ENCODE results near the gene SEMA6A. TPM values are rescaled to one million over a fixed set of nuclear protein-coding genes. Genes with fewer than 3 reads are reported as not detected.

SEMA6A gene
- total RNA-seq, 1 experiment from 2014 or later = 39.0 TPM

DNA sequence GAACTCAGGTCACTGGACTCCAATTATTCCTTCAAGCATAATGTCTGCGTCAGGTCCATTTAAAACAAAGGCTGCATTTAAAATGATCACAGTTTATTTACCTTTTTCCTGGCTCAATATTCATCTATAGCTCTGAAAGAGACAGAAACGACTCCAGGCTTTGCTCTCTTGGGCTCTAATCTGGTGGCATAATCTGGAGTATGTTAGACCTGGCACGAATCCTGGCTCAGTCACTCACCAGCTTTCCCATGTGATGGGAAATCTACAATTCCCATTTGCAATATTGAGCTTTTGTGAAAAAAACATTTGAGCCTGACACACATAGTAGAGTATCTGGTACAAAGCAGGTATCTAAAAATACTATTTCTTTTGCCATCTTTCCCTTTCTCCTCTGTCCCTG lies 155.8 kb downstream of the SEMA6A start:
- in situ Hi-C loops (cut with HindIII; ENCODE audit: low pct_unique_long_range_greater_than_20kb, low sequenced_read_pairs) = no loop called here

DNA sequence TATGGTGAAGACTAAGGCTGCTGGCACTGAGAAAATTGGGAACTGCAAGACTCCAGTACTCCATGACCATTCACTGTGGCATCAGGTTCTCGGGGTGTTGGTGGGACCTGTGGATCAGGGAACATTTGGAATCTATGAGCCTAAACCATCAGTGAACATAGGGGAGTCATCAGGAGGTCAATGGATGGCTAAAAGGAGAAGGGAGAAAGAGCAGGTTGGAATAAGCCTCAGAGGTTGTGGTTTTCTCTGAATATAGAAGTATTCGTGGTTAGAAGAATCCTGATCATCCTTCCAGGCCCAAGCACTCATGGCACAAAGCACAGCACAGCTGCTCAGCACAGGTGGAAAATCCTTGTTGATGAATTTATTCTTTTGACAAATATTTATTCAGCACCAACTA lies 156.6 kb downstream of the SEMA6A start:
- DNase-seq (ENCODE audit: low read depth, low spot score) = no peak
- in situ Hi-C loops (cut with HindIII; ENCODE audit: low pct_unique_long_range_greater_than_20kb, low sequenced_read_pairs) = no loop called here

More for the DNA sequence above, 155.8 kb downstream of the SEMA6A start:
- no peak for DNase-seq (ENCODE audit: low read depth, low spot score)

DNA sequence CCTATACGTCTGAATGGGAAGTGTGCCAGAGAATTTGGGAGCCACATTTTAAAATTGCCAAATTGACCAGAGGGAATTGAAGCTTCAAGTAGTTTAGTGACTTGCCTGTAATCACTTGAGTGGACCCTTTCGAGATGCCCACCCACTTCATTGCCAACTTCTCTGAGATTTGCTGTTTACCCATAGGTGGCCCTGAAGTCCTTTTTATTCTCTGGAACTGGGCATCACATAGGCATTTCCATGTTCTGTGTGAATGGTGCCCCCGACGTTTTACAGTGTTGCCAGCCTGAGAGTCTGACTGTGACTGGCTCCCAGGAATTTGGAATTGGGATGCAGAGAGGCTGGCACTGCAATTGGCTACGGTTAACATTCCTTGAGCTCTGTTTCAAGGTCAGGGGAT lies 158.6 kb downstream of the SEMA6A start:
- DNase-seq (ENCODE audit: low read depth, low spot score) = no peak

DNA sequence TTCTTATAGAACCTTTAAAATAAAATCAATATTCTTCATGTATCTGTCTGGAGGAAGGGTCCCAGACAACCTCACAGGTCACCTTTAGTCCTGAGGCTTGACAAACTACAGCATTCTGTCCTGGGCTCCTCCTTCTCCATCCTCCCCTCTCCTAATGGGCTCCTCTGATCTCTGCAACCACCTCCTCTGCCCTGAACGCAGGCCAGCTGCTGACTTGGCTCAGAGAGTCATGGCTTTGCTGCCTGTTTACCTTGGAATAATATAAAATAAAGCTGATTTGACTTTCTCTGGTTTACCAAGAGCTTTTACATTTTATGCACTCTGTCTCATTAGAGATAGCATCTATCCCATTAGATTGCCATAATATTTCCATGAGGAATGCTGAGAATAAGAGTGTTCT lies 159.4 kb downstream of the SEMA6A start:
- in situ Hi-C loops (cut with HindIII; ENCODE audit: low pct_unique_long_range_greater_than_20kb, low sequenced_read_pairs) = no loop called here

More for the DNA sequence above, 158.6 kb downstream of the SEMA6A start:
- in situ Hi-C loops (cut with HindIII; ENCODE audit: low pct_unique_long_range_greater_than_20kb, low sequenced_read_pairs) = no loop called here

DNA sequence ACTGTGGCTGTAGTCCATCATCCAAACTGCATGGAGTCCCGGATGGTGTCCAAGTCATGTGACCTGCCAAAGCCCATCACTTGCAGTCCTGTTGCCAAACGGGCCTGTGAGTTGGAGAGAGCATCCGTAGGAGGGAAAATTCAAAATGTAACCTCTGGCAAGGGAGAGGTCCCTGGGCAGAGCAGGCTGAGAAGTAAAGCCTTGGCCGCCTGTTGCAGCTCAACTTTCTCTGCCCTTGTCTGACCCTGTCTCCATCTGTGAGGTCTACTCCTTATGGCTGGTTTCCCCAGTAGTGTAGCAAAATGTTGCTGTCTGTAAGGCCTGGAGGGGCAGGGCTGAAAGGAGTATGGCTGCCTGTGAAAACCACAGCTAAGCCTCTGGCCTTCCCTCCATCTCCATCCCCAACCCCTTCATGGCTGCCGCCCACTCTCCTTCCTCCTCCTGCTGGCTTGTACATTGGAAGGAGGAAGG lies 163.5 kb downstream of the SEMA6A start:
- in situ Hi-C loops (cut with HindIII; ENCODE audit: low pct_unique_long_range_greater_than_20kb, low sequenced_read_pairs) = no loop called here
- DNase-seq (ENCODE audit: low read depth, low spot score) = no peak

More for the DNA sequence above, 159.4 kb downstream of the SEMA6A start:
- DNase-seq (ENCODE audit: low read depth, low spot score) = no peak

DNA sequence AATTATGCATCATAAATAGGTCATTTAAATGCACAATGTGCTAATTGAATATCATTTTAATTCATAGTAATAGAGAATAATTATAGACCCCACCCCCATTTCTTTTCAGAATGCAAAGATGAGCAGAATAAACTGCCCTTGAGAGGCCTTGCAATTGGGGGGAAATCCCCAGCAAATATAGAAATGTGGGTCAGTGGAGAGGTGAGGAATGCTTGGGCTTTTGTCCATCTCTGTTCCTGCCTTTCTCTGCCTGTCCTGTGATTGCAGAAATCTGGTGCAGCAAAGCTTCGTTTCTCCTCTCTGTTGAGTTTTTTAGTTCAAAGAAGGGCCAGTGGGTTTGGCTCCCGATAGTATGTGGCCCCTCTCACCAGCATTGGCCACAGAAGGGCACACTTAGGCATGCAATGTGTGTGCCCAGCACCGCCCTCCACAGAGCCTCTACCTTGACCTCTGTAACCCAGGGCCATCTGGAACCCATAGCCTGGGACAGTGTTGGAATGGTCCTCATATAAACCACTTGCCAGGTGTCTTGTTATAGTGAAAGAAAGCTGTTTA lies 164.2 kb downstream of the SEMA6A start:
- in situ Hi-C loops (cut with HindIII; ENCODE audit: low pct_unique_long_range_greater_than_20kb, low sequenced_read_pairs) = no loop called here
- DNase-seq (ENCODE audit: low read depth, low spot score) = no peak

DNA sequence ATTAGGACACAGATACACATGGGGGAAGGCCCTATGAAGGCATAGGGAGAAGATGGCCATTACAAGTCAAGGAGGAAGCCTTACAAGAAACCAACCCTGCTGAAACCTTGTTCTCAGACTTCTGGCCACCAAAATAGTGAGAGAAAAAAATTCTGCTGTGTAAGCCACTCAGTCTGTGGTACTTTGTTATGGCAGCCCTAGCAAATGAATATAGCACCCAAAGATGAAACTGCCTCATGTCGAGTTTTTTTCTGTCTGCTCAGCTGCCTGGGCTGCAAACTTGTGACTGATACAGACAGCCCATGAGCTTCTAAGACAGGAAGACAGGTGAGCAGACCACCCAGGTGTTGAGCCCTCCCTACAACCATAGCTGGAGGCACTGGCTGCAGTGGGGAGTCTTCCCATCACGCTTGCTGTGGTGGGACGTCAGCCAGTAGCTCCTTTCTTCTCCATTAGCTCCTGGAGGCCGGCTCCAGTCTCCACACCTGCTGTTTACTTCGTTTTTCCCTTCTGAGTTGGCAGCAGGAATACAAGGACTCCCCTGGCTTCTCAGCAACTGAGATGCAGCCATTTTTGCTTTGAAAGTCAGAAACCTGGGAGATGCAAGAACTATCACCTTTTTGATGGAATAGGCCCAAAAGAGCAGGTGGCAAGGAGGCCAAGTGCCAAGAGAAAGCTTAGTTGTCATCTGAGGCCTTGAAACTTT lies 164.9 kb downstream of the SEMA6A start:
- in situ Hi-C loops (cut with HindIII; ENCODE audit: low pct_unique_long_range_greater_than_20kb, low sequenced_read_pairs) = no loop called here

DNA sequence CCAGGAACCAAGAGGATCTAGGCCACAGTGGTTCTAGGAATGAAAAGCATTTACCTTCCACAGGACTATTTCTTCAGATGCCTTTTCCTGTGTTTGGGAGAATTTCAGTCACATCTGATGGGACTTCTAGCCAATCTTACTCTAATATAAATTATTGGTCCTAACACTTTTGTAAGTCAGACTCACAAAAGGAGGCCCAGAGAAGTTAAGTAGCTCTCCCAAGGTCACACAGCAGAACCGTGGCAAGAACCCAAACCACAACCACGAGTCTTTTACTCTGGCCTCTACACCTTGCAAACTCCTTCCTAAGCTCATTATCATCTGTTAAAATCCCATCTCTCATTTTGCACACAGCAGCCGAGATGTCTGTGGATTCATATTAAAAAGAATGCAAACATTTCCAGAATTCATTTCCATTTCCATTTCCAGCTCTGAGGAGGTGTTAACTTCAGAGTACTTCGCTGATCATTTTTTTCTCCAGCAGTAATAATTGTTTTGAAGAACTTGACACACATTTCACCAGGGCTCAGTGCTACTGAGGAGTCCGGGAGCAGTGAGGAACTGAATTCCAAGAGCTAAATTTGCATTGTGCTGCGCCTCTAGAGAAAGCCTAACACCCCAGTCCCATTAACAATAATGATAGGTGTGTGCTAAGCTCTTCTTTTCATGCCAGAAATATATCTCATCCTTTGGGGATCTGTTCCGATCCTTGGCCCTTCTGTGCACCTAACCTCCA lies 168.1 kb downstream of the SEMA6A start:
- in situ Hi-C loops (cut with HindIII; ENCODE audit: low pct_unique_long_range_greater_than_20kb, low sequenced_read_pairs) = no loop called here

More for the DNA sequence above, 164.9 kb downstream of the SEMA6A start:
- no peak for DNase-seq (ENCODE audit: low read depth, low spot score)

DNA sequence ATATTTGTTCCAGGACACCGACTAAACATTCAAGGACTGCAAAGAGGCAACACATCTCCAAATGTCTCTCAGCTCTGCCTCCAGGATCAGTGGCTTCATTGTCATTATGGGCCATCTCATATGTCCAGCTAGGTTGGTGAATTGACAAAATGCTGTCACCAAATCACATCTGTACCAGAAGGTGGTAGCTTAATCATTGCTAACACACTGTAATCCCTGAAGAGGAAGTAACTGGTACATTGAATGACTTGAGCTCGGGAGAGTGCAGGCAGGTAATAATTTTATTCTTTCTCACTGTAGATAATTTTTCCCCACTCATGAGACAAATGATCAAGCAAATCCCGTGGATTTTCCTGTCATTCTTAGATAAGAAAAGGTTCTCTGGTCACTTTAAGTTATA lies 169.8 kb downstream of the SEMA6A start:
- in situ Hi-C loops (cut with HindIII; ENCODE audit: low pct_unique_long_range_greater_than_20kb, low sequenced_read_pairs) = no loop called here
- no peak for DNase-seq (ENCODE audit: low read depth, low spot score)

More for the DNA sequence above, 168.1 kb downstream of the SEMA6A start:
- no peak for DNase-seq (ENCODE audit: low read depth, low spot score)

DNA sequence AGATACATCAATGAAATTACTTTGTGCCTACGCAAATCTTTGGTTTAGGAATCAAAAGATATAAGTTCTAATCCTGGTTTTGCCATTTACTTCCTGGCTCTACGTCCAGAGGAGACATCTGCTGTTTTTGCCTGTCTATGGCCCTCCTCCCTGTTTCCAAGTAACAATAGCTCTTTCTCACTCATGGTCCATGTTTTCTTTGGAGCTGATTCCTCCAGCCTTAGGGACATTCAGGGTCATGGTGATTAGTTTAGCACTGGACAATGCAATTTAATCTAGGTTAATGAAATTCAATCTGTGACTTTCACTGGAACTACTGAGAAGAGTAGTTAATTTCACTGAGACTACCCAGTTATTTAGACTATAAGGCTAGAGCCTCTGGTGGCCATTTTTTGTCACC lies 170.6 kb downstream of the SEMA6A start:
- in situ Hi-C loops (cut with HindIII; ENCODE audit: low pct_unique_long_range_greater_than_20kb, low sequenced_read_pairs) = no loop called here
- DNase-seq (ENCODE audit: low read depth, low spot score) = no peak

DNA sequence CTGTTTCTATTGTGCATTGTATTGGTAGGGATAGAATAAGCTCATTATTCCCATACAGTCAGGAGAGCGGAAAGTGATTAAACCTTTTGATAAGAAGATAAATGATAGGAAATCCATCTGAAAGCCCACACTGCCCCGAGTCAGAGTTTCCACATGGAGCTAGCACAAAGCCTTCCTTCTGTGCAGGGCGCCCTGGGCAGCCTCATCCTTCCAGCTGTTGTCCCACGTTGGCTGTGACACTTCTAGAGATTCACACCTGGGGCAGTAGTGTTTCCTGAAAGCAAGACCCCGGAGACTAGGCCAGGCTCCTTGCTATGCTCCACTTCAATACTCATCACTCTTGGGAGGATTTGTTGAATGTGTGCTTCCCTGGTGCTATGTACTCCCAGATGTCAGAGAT lies 172.4 kb downstream of the SEMA6A start:
- in situ Hi-C loops (cut with HindIII; ENCODE audit: low pct_unique_long_range_greater_than_20kb, low sequenced_read_pairs) = no loop called here
- DNase-seq (ENCODE audit: low read depth, low spot score) = peak; percentile 24

DNA sequence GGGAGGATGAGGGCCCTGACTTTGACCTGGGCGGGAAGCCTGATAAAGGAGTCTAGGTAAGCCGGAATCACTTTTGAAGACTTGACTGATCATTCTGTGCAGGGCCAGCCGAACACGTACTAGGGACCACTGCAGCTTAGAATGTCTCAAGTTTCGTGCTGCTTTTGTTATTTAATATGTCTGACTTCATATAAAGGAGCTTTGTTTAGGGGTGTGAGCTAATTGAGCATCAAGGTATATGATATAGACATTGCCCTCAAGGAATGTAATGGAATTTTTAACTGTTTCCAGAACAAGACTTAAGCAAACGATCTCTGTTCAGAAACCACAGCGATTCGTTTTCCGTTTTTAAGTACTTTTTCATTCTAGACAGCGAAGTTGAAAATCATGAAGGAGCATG lies 173.0 kb downstream of the SEMA6A start:
- no peak for DNase-seq (ENCODE audit: low read depth, low spot score)
- in situ Hi-C loops (cut with HindIII; ENCODE audit: low pct_unique_long_range_greater_than_20kb, low sequenced_read_pairs) = no loop called here

DNA sequence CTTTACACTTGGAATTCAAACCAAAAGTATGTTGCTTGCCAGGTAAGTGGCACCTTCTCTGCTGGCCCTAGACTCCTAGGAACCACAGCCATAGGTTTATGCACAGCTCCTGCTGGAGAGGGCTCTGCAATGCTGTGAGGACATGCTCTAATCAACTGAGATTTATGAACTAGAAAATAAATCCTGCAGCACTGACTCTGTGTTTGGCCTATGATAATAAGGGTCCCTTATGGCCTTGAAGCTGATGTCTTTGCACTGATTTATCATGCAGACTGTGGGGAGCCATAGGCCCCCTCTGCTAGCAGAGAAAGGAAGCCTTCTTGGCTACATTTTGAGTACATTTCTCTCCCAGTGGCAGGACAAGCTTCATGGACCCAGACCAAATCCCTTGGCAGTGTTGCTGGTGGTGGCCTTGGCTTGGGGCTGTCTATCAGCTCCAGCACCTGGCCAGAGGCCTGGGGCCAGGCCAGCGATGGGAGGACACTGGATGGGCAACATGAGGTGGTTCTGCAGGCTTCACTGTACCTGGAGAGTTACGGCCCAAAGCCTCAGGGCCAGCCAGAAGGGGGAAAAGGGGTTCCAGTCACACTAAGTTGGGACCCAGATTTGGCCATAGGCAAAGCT lies 178.0 kb downstream of the SEMA6A start:
- in situ Hi-C loops (cut with HindIII; ENCODE audit: low pct_unique_long_range_greater_than_20kb, low sequenced_read_pairs) = no loop called here
- no peak for DNase-seq (ENCODE audit: low read depth, low spot score)

DNA sequence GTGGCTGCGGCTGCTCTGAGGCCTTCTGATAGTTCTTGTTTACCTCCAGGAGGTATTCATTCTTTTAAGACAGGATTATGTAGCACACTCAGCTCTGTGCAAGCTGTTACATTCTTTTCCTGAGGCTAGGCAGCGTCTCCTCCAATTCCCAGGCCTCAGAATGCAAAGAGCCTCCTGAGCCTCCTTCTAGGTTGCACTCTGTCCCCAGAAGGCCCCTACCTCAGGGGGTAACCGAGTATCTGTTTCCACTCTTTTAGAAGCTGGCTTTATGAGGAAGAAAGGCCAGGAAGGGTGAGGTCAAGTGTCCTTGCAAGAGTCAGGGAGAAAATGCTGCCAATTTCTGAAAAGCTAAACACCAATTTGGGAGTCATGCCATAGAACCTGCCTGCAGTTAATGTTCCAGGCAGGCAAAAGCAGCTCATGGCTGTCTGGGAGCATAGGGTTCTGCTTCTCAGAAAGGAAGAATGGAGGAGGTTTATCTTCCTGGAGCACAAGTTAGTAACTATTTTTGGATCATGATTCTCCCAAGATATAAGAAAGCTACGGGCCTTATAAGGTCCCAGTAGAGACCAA lies 178.9 kb downstream of the SEMA6A start:
- no peak for DNase-seq (ENCODE audit: low read depth, low spot score)
- in situ Hi-C loops (cut with HindIII; ENCODE audit: low pct_unique_long_range_greater_than_20kb, low sequenced_read_pairs) = no loop called here

DNA sequence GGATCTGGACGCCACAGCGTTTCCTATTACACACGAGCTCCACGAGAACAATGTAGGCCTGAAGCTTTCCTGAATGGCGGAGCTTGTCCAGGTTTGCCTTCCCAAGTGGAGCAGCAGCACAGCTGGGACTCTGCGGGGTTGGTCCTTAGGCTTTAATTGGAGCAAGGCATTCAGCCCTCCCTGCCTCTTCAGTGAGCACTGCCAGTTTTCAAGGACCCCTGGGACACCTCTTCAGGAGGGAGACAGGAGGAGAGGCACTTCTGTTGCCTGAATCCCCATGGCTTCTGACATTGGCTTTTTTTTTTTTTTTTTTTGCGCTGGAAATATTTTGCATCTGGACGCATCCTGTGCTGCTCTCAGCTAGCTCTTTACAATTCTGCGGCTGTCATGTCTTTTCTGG lies 179.4 kb downstream of the SEMA6A start:
- in situ Hi-C loops (cut with HindIII; ENCODE audit: low pct_unique_long_range_greater_than_20kb, low sequenced_read_pairs) = no loop called here
- DNase-seq (ENCODE audit: low read depth, low spot score) = no peak

DNA sequence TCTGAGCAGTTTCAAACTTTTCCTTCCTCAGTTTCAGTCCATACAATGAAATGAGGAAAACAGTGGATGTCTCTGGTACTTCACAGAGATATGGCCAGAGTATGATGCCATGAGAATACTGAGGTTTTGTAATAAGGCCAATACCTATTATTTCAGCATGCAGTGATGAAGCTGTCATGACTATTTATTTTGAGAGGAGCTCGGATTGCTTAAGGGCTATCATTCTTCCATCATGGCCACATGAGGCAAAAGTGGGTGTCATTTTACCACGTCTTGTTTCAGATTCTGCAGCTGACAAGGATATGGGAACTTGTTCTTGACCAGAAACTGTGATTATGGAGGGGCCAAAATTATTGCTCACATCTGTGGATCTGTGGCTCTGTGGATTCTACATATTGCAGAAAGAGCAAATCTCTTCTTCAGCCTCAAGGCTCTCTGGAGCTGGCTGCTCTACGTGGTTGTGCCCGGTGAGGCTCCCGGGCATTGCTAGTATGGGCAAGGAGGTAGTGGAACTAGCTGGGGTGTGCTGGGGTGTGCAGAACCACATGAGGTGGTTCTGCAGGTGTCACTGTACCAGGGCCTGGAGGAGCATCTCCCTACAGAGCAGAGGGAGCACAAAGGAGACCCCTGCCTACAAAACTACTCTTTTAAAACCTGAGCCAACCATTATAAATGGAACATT lies 180.3 kb downstream of the SEMA6A start:
- in situ Hi-C loops (cut with HindIII; ENCODE audit: low pct_unique_long_range_greater_than_20kb, low sequenced_read_pairs) = no loop called here

More for the DNA sequence above, 180.3 kb downstream of the SEMA6A start:
- DNase-seq (ENCODE audit: low read depth, low spot score) = no peak
